A549 treated with ZK216348 at 1 μM for 4 hours (cell line): ENCODE data around the gene RER1. TPM values are rescaled to one million over a fixed set of nuclear protein-coding genes. Genes with fewer than 3 reads are reported as not detected.

Source experiments
- total RNA-seq: library from RNA; stranded (reverse); fragments of 200-300 nt; extraction: Qiagen RNA extraction; gene quantifications from 5 replicates; pipeline ENCODE4 v1.2.3, GENCODE V29; 2022; ENCODE audit warnings: low read depth

Gene RER1, protein sequence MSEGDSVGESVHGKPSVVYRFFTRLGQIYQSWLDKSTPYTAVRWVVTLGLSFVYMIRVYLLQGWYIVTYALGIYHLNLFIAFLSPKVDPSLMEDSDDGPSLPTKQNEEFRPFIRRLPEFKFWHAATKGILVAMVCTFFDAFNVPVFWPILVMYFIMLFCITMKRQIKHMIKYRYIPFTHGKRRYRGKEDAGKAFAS
- total RNA-seq = 109 to 128 TPM (median 121 TPM) in 5 replicates

DNA sequence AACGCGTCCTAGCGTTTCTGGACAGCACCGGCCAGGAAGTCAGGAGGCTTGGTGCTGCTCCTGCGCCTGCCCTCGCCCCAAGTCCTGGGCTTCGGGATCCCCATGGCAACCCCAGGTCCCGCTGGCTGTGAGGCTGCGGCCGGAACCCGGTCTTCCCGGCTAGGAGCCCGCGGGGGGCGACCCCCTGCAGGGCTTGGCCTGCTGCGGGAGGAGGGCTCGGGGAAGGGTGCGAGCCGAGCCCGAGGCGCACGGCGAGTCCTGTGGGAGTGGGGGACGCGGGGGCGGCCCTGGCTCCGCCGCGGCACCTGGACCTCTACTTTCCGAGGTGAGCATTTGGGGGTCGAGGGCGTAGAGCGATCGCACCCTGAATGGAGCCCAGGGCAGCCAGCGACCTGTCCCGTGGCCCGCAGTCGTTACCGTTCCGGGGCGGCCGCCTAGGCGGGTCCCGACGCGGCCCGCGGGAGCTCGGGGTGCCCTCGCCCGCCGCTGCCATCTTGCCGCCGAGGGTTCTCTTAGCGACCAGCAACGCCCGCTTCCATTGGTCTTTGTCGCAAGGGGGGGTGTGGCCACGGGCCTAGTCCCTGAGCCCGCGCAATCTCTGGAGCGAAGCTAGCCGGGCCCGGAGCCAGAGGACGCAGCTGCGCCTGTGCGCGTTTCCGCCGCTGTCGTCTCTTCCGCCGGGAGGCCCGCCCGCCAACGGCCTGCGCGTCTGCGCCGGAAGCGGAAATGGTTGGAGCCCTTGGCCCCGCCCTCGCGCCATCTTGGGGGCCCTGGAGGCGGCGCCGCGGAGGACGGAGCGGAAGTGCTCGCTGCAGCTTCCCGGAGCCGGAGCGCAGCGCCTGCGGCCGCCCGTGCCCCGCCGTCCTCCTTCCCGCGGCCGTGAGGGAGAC is at the start of gene RER1, which contains the start of gene MORN1:
RER1 (plus strand) TSS at position 801 of the 890 bp plus-strand sequence. CDS start 3,950 bp downstream, outside the sequence.
MORN1 (minus strand) TSS at position 514 of the 890 bp plus-strand sequence; CDS start at position 493, 21 bp downstream.

GRCh38 chr1:2412395-2412772 is 20.7 kb downstream of the RER1 start, which contains the start of gene PEX10:
Gene PEX10 (minus strand): TSS chr1:2412564. CDS start chr1:2412502, 62 bp downstream.

Other genes with a start within 250 kb of the RER1 start
- gene FAAP20, start 197.1 kb upstream of the RER1 start, total RNA-seq = 27.3 to 65.5 TPM (median 52.8 TPM) in 5 replicates
- 16.8 to 27.1 TPM (median 25.8 TPM) in 5 replicates for gene SKI, start 163.5 kb upstream of the RER1 start, total RNA-seq
- 5.3 to 9.2 TPM (median 6.6 TPM) in 5 replicates for gene MORN1, start 287 bp upstream of the RER1 start, total RNA-seq
- 14.7 to 24.3 TPM (median 22.4 TPM) in 5 replicates for gene PEX10, start 20.7 kb downstream of the RER1 start, total RNA-seq
- 0.23 to 0.48 TPM (median 0.25 TPM) in 5 replicates for gene PLCH2, start 84.4 kb downstream of the RER1 start, total RNA-seq
- gene PANK4, start 134.8 kb downstream of the RER1 start, total RNA-seq = 8.7 to 14.4 TPM (median 10.6 TPM) in 5 replicates
- not detected in 5 replicates for gene HES5, start 138.4 kb downstream of the RER1 start, total RNA-seq
- gene TNFRSF14, start 164.5 kb downstream of the RER1 start, total RNA-seq = 0.21 to 0.67 TPM (median 0.30 TPM) in 4 of 5 replicates, not detected in the other
- 14.5 to 24.7 TPM (median 23.3 TPM) in 5 replicates for gene PRXL2B, start 194.9 kb downstream of the RER1 start, total RNA-seq
- not detected in 5 replicates for gene MMEL1, start 241.2 kb downstream of the RER1 start, total RNA-seq